SU-DHL-6 (cell line): ENCODE data around the gene STK10.
"Not testable (repeated sequence)": the region's sequence is repeated elsewhere in the genome, so short reads cannot be mapped to it uniquely, and the experiment has no call there.

ENCODE experiments used
- H2AFZ ChIP-seq: fragments of 200-600 bp; sonication (generic); 2 replicates; pipeline ENCODE4 v1.6.1; 2014; ENCODE audit warnings: low read depth, mild to moderate bottlenecking, moderate library complexity, mixed read lengths, antibody characterized with exemption, low read length; ENCODE audit not compliant: severe bottlenecking
- H3F3A ChIP-seq: fragments of 200-600 bp; shearing (Covaris generic); 2 replicates; pipeline ENCODE4 v1.6.0; 2016; ENCODE audit warnings: antibody characterized with exemption, mild to moderate bottlenecking; ENCODE audit not compliant: insufficient read depth
- H3K27ac ChIP-seq: fragments of 200-600 bp; sonication (generic); 2 replicates; pipeline ENCODE4 v1.5.1; 2016; ENCODE audit warnings: low read depth, mild to moderate bottlenecking, low read length, moderate library complexity, mixed read lengths
- H3K27me3 ChIP-seq: fragments of 200-600 bp; sonication (generic), shearing (Covaris generic); 2 replicates; pipeline ENCODE4 v1.6.0; 2014; ENCODE audit warnings: mild to moderate bottlenecking, low read length
- H3K36me3 ChIP-seq: fragments of 200-600 bp; sonication (generic); 2 replicates; pipeline ENCODE4 v1.6.1; 2014; ENCODE audit warnings: mild to moderate bottlenecking, low read length, mixed read lengths
- H3K4me2 ChIP-seq: fragments of 300-600, 200-600 bp; shearing (Covaris generic), sonication (generic); 2 replicates; pipeline ENCODE4 v1.6.0; 2014; ENCODE audit warnings: low read length, low read depth, mild to moderate bottlenecking; ENCODE audit not compliant: poor library complexity, severe bottlenecking
- H3K4me3 ChIP-seq: fragments of 200-600 bp; sonication (generic); 2 replicates; pipeline ENCODE4 v1.5.1; 2014; ENCODE audit warnings: antibody characterized with exemption, low read length, mild to moderate bottlenecking, mixed read lengths; ENCODE audit not compliant: insufficient read depth, poor library complexity, severe bottlenecking
- H3K79me2 ChIP-seq: fragments of 200-600 bp; sonication (generic); 2 replicates; pipeline ENCODE4 v1.6.1; 2014; ENCODE audit warnings: mild to moderate bottlenecking, low read length, moderate library complexity; ENCODE audit not compliant: insufficient read depth
- H3K9ac ChIP-seq: fragments of 200-600 bp; sonication (generic); 2 replicates; pipeline ENCODE4 v1.7.0; 2014; ENCODE audit warnings: mild to moderate bottlenecking, low read length
- H3K9me2 ChIP-seq: fragments of 200-600 bp; sonication (generic); replicated peaks from 2 replicates; pipeline ENCODE4 v1.6.1; 2014; ENCODE audit warnings: low read length; ENCODE audit not compliant: insufficient read depth
- H3K9me3 ChIP-seq: fragments of 200-600 bp; sonication (generic); 2 replicates; pipeline ENCODE4 v1.6.1; 2014; ENCODE audit warnings: low read length, mixed read lengths; ENCODE audit not compliant: insufficient read depth
- H4K20me1 ChIP-seq: fragments of 200-600 bp; sonication (generic); 2 replicates; pipeline ENCODE4 v1.6.1; 2014; ENCODE audit warnings: low read depth, mild to moderate bottlenecking, antibody characterized with exemption, low read length, moderate library complexity, mixed read lengths
- EZH2phosphoT487 ChIP-seq: fragments of 200-600 bp; sonication (generic), shearing (Covaris generic); conservative IDR thresholded peaks from 2 replicates; pipeline ENCODE4 v1.6.1; 2018; ENCODE audit warnings: mild to moderate bottlenecking, antibody characterized with exemption, low read length, moderate library complexity, mixed read lengths
- TF ChIP-seq, protein P1 (sequence below): fragments of 200-600 bp; sonication (generic); IDR thresholded peaks from one replicate; pipeline ENCODE4 v1.5.1; 2017; ENCODE audit warnings: antibody characterized with exemption, mild to moderate bottlenecking, low read length, moderate library complexity; ENCODE audit not compliant: insufficient read depth, poor library complexity, severe bottlenecking

The STK10 gene

DNA sequence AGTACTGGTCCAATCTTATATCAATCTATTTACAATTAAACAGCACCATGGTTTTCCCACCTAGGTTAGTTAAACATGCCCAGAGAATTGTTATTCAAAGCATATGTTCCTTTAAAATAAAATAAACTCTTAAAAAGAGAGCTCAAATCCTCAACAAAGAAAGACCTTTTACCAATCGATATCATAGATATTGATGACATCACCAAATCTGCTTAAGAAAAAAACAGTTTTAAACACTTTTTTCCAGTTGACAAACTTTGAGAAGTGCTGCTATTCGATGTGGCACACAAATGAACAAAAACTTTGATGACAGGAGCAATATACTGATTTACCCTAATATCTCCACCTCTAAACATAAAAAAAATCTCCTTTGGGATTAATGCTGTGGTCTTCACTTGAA, 21.7 kb upstream of the STK10 start:
- no peak overlapping the region for H2AFZ ChIP-seq
- no peaks in the 10 kb centered on the region for H4K20me1 ChIP-seq
- no peak for TF ChIP-seq EZH2phosphoT487
- TF ChIP-seq, protein P1, sequence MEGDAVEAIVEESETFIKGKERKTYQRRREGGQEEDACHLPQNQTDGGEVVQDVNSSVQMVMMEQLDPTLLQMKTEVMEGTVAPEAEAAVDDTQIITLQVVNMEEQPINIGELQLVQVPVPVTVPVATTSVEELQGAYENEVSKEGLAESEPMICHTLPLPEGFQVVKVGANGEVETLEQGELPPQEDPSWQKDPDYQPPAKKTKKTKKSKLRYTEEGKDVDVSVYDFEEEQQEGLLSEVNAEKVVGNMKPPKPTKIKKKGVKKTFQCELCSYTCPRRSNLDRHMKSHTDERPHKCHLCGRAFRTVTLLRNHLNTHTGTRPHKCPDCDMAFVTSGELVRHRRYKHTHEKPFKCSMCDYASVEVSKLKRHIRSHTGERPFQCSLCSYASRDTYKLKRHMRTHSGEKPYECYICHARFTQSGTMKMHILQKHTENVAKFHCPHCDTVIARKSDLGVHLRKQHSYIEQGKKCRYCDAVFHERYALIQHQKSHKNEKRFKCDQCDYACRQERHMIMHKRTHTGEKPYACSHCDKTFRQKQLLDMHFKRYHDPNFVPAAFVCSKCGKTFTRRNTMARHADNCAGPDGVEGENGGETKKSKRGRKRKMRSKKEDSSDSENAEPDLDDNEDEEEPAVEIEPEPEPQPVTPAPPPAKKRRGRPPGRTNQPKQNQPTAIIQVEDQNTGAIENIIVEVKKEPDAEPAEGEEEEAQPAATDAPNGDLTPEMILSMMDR = no peak
- H3F3A ChIP-seq = no peaks in the 10 kb centered on the region; the same call in 1 of the 2 replicates
- H3K27me3 ChIP-seq = no peaks in the 10 kb centered on the region
- H3K27ac ChIP-seq = no peak overlapping the region
- no peak overlapping the region for H3K4me3 ChIP-seq
- peaks cover 5% of the 10 kb centered on the region for H3K36me3 ChIP-seq
- no peak overlapping the region for H3K4me2 ChIP-seq
- no peaks in the 10 kb centered on the region for H3K9me3 ChIP-seq
- H3K9me2 ChIP-seq = no peaks in the 10 kb centered on the region
- no peak overlapping the region for H3K9ac ChIP-seq
- no peaks in the 10 kb centered on the region for H3K79me2 ChIP-seq

DNA sequence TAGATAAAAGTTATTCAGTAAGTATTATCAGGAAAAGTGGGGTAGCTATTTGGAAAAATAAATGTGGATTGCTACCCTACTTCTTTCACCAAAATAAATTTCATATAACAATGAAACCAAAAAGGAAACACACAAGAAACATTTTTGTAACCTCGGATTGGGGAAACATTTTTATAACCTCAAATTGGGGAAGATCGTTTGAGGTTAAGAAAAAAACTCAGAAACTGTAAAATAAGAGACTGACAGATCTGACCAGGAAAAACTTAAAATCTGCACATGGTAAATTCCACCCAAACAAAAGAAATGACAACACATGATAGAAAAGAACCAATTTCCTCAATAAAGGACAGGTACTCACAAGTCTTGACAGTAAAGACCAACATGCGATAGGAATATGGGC, 19.5 kb upstream of the STK10 start:
- Histone ChIP-seq H3F3A (no peaks in the 10 kb centered on the region), H3K27me3 (no peaks in the 10 kb centered on the region), H3K79me2 (no peaks in the 10 kb centered on the region), H3K9ac (no peak overlapping the region), H3K36me3 (peaks cover 5% of the 10 kb centered on the region), H4K20me1 (no peaks in the 10 kb centered on the region), H3K4me3 (no peak overlapping the region), H2AFZ (no peak overlapping the region), H3K9me2 (no peaks in the 10 kb centered on the region), H3K9me3 (no peaks in the 10 kb centered on the region), H3K27ac (no peak overlapping the region), H3K4me2 (no peak overlapping the region)
- TF ChIP-seq EZH2phosphoT487 = no peak
- TF ChIP-seq, protein P1 = no peak

DNA sequence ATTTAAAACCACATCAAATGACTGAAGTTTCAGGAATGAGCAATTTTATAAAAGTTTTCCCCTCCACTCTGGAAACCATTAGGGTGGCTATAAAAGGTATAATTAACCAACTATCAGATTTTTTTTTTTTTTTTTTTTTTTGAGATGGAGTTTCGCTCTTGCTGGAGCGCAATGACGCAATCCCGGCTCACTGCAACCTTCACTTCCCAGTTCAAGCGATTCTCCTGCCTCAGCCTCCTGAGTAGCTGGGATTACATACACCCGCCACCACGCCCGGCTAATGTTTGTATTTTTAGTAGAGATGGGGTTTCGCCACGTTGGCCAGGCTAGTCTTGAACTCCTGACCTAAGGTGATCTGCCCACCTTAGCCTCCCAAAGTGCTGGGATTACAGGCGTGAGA, 18.0 kb upstream of the STK10 start:
- H2AFZ ChIP-seq, H3K79me2 ChIP-seq, H3K36me3 ChIP-seq, H3F3A ChIP-seq, H3K27me3 ChIP-seq, H3K4me3 ChIP-seq, H3K9ac ChIP-seq, H4K20me1 ChIP-seq, H3K27ac ChIP-seq, H3K9me2 ChIP-seq, H3K9me3 ChIP-seq, H3K4me2 ChIP-seq: not testable (repeated sequence)

DNA sequence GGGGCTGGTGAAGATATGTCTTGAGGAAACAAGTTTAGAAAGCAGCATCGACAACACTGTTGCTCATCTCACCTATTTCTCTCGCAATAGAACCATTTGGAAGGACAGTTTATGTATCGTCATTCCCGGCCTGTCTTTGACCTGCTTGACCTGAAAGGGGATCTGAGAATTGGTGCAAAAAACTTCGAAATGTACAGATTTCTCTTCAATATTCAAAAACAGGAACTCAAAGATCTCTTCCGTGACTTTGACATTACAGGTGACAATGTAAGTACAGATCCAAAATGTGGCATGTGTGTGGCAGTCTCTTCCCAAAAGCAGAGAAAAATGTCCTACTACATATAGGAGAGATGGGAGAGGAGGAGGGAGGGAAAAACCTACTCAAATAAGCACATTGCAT, 12.5 kb upstream of the STK10 start:
- no peaks in the 10 kb centered on the region for H4K20me1 ChIP-seq
- no peaks in the 10 kb centered on the region for H3F3A ChIP-seq
- H2AFZ ChIP-seq = no peak overlapping the region
- no peaks in the 10 kb centered on the region for H3K36me3 ChIP-seq
- no peak overlapping the region for H3K4me3 ChIP-seq
- H3K27me3 ChIP-seq = no peaks in the 10 kb centered on the region
- no peak overlapping the region for H3K27ac ChIP-seq
- H3K4me2 ChIP-seq = no peak overlapping the region
- H3K9ac ChIP-seq = no peak overlapping the region
- H3K9me2 ChIP-seq = no peaks in the 10 kb centered on the region
- no peaks in the 10 kb centered on the region for H3K9me3 ChIP-seq
- no peaks in the 10 kb centered on the region for H3K79me2 ChIP-seq
- TF ChIP-seq, protein P1 = no peak
- TF ChIP-seq EZH2phosphoT487 = no peak
